Mucosa of rectum (tissue), 2 donors: ENCODE results near the gene AMIGO3.

Experiments
- H3K27ac ChIP-seq, 2 donors: one replicate each; pipeline ENCODE4 v1.7.0; 2013; ENCODE audit warnings: inconsistent platforms in 2 of 2, low read depth in 2 of 2, low read length in 2 of 2
- H3K27me3 ChIP-seq, 2 donors: one replicate each; pipeline ENCODE4 v1.7.0; 2013; ENCODE audit warnings: low read length in 2 of 2; ENCODE audit not compliant: control insufficient read depth in 2 of 2, insufficient read depth in 2 of 2
- H3K36me3 ChIP-seq, 2 donors: one replicate each; pipeline ENCODE4 v1.7.0; 2013; ENCODE audit warnings: low read length in 2 of 2; ENCODE audit not compliant: control insufficient read depth in 2 of 2, insufficient read depth in 2 of 2
- H3K4me1 ChIP-seq, 2 donors: one replicate each; pipeline ENCODE4 v1.7.0; 2013; ENCODE audit warnings: low read length in 2 of 2, mild to moderate bottlenecking in 1 of 2; ENCODE audit not compliant: control insufficient read depth in 2 of 2, insufficient read depth in 2 of 2
- H3K4me3 ChIP-seq, 2 donors: one replicate each; pipeline ENCODE4 v1.7.0; 2013; ENCODE audit warnings: low read length in 2 of 2
- H3K9ac ChIP-seq, 2 donors: one replicate each; pipeline ENCODE4 v1.7.0; 2013; ENCODE audit warnings: low read length in 2 of 2, low read depth in 1 of 2, mild to moderate bottlenecking in 1 of 2
- H3K9me3 ChIP-seq, 2 donors: one replicate each; pipeline ENCODE4 v1.7.0; 2013; ENCODE audit warnings: low read length in 2 of 2; ENCODE audit not compliant: control insufficient read depth in 2 of 2
- donor health status: healthy.
- donor health status: Normal muscosa, but diverticular disease.

The AMIGO3 gene

DNA sequence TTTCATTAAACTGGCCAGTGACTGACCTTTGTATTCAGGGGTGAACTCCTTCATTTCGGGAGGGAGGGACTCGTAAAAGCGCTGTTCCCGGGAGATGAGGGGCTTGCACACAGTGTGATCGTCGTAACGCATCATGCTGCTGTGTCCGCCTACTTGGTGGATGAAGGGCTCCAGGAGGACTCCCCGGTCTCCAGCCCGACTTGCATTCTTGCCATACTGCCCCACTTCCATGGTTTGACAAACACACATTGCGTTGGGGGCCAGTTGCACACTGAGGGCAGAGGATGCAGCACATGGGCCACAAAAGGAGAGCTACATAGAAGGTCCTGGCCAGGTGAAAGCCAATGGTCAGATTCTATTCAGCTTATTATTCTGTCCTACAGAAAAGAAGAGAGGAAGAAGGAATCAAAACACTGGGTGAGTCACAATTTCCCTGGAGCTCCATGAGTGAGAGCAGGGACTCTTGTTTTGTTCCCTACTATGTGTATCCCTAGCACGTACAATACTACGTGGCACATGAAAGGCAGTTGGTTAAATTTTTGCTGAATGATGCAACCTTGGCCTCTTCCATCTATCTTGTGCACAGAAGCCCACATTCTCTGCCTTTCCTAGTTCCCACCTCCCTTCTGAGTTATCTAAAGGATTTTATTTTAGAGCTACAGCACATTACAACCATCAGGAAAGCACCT, 28.5 kb upstream of the AMIGO3 start:
- Histone ChIP-seq H3K9me3 (no peaks in the 10 kb centered on the region), H3K9ac (no peak overlapping the region), H3K27ac (no peak overlapping the region), H3K27me3 (no peaks in the 10 kb centered on the region), H3K4me3 (no peak overlapping the region), H3K4me1 (no peaks in the 10 kb centered on the region), H3K36me3 (peaks cover 7 to 29% of the 10 kb centered on the region in 2 donors)

DNA sequence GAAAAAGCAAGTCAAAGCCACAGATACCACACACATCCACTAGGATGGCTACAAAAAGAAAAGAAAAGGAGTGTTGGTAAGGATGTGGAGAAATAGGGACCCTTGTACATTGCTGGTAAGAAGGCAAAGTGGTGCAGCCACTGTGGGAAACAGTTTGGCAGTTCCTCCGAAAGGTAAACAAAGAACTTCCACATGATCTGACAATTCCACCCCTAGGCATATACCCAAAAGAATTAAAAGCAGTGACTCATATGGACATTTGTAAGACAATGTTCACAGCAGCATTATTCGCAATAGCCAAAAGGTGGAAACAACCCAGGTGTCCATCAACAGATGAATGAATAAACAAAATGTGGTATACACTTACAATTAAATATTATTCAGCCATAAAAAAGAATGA, 26.5 kb upstream of the AMIGO3 start:
- Histone ChIP-seq H3K9ac (no peak overlapping the region), H3K4me1 (no peaks in the 10 kb centered on the region), H3K9me3 (no peaks in the 10 kb centered on the region), H3K4me3 (no peak overlapping the region), H3K27ac (no peak overlapping the region), H3K27me3 (no peaks in the 10 kb centered on the region), H3K36me3 (peaks cover 7 to 33% of the 10 kb centered on the region in 2 donors)

- Histone ChIP-seq H3K36me3 (peaks cover 26 to 39% of the 10 kb centered on the region in 2 donors), H3K4me3 (no peak overlapping the region), H3K27me3 (no peaks in the 10 kb centered on the region), H3K4me1 (no peaks in the 10 kb centered on the region), H3K9ac (no peak overlapping the region), H3K27ac (no peak overlapping the region), H3K9me3 (no peaks in the 10 kb centered on the region)
Observed at GRCh38 chr3:49740427-49740826, 20.9 kb upstream of the AMIGO3 start.

DNA sequence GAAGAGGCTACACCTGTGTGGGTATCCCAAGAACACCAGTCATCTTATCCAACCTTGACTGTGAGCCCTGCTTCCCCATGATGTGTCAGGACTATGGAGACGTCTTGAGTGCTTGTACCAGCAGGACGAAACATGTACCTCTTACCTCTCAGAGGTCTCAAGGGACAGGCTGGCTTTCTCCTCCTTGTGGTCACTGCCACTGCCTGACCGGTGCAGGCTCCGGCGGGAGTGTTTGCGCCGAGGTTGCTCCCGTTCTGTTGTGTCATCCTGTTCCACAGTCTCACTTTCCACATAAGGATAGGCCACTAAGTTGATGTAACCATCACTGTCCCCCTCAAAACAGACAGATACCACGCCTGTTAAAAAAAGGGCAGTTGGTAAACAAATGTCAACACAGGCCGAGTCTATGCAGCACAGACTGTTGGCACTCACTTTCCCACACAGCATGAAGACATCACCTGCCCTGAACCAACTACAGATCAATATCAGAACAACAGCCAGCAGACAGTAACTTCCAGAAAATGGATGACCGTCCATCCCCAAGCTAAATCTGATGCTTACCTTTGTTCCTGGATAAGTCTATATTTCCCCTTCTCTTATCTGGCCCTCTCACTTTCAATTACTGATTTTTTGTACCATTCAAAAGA, 18.7 kb upstream of the AMIGO3 start:
- H3K36me3 ChIP-seq = peaks cover 41 to 47% of the 10 kb centered on the region in 2 donors

DNA sequence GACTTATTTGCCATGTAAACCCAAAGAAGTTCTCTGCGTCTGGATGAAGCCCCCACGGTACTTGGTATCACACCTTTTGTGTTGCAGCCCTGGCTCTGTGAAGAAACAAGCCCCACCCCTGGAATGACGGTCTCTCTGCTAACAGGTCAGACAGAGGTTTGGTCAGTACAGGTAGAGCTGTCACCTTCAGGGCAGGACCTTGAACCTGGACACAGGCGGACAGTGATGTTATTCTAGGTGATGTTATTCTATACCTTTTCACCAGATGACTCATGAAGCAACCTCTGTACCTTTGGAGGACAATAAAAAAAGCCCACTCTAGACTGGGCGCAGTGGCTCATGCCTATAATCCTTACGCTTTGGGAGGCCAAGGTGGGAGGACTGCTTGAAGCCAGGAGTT, 15.3 kb upstream of the AMIGO3 start:
- H3K27ac ChIP-seq = no peak overlapping the region
- no peaks in the 10 kb centered on the region for H3K9me3 ChIP-seq
- H3K27me3 ChIP-seq = no peaks in the 10 kb centered on the region
- H3K4me3 ChIP-seq = no peak overlapping the region
- peaks cover 54 to 59% of the 10 kb centered on the region in 2 donors for H3K36me3 ChIP-seq
- no peaks in the 10 kb centered on the region for H3K4me1 ChIP-seq
- H3K9ac ChIP-seq = no peak overlapping the region

More for the DNA sequence above, 18.7 kb upstream of the AMIGO3 start:
- Histone ChIP-seq H3K9me3 (no peaks in the 10 kb centered on the region), H3K27ac (no peak overlapping the region), H3K4me1 (no peaks in the 10 kb centered on the region), H3K9ac (no peak overlapping the region), H3K27me3 (no peaks in the 10 kb centered on the region), H3K4me3 (no peak overlapping the region)

GRCh38 chr3:49733551-49733950, 14.1 kb upstream of the AMIGO3 start:
- H3K9ac ChIP-seq = no peak overlapping the region
- peaks cover 54% of the 10 kb centered on the region in 2 donors for H3K36me3 ChIP-seq
- H3K9me3 ChIP-seq = no peaks in the 10 kb centered on the region
- H3K4me3 ChIP-seq = no peak overlapping the region
- no peak overlapping the region for H3K27ac ChIP-seq
- H3K4me1 ChIP-seq = no peaks in the 10 kb centered on the region
- H3K27me3 ChIP-seq = no peaks in the 10 kb centered on the region

- Histone ChIP-seq H3K4me3 (no peak overlapping the region), H3K36me3 (peaks cover 51% of the 10 kb centered on the region in 2 donors), H3K9me3 (no peaks in the 10 kb centered on the region), H3K4me1 (no peaks in the 10 kb centered on the region), H3K9ac (no peak overlapping the region), H3K27ac (no peak overlapping the region), H3K27me3 (no peaks in the 10 kb centered on the region)
Observed at GRCh38 chr3:49732597-49732996, 13.1 kb upstream of the AMIGO3 start.

DNA sequence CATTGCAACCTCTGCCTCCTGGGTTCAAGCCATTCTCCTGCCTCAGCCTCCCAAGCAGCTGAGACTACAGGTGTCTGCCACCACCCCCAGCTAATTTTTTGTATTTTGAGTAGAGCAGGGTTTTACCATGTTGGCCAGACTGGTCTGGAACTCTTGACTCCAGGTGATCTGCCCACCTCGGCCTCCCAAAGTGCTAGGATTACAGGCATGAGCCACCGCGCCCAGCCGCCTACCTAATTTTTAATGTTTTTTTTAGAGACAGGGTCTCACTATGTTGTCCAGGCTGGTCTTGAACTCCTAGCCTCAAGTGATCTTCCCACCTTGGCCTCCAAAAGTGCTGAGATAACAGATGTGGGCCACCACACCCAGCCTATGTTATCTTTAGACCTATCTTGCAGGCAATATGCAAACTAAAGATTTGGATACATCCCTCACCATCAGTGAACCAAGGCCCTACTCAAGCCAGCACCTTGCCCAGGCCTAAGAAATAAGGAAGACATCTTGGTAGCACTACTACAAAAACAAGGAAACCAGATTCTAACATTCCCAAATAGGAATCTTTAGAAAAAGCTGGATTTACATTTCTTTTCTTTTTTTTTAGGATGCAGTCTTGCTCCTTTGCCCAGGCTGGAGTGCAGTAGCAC, 10.6 kb upstream of the AMIGO3 start:
- H3K36me3 ChIP-seq = peaks cover 39 to 54% of the 10 kb centered on the region in 2 donors

GRCh38 chr3:49727924-49728361, 8.5 kb upstream of the AMIGO3 start:
- no peak overlapping the region for H3K4me3 ChIP-seq
- H3K9ac ChIP-seq = no peak overlapping the region
- no peak overlapping the region for H3K27ac ChIP-seq
- H3K9me3 ChIP-seq = no peaks in the 10 kb centered on the region
- no peaks in the 10 kb centered on the region for H3K27me3 ChIP-seq
- H3K36me3 ChIP-seq = peaks cover 25 to 41% of the 10 kb centered on the region in 2 donors
- H3K4me1 ChIP-seq = peaks cover 14 to 19% of the 10 kb centered on the region in 2 donors

More for the DNA sequence above, 10.6 kb upstream of the AMIGO3 start:
- Histone ChIP-seq H3K27ac (no peak overlapping the region), H3K9ac (no peak overlapping the region), H3K4me3 (no peak overlapping the region), H3K27me3 (no peaks in the 10 kb centered on the region), H3K9me3 (no peaks in the 10 kb centered on the region), H3K4me1 (peaks cover 1 to 10% of the 10 kb centered on the region in 2 donors)
